ENCODE data around the gene SAMD4A. TPM values are rescaled to one million over a fixed set of nuclear protein-coding genes. Genes with fewer than 3 reads are reported as not detected.

Gene SAMD4A
- total RNA-seq, 4 donors from 2014 or later: 7.9 to 18.7 (median 14.4) TPM

- no peak for TF ChIP-seq POLR2A (IDR thresholded peaks at IDR 0.05)
- TF ChIP-seq, protein P1, sequence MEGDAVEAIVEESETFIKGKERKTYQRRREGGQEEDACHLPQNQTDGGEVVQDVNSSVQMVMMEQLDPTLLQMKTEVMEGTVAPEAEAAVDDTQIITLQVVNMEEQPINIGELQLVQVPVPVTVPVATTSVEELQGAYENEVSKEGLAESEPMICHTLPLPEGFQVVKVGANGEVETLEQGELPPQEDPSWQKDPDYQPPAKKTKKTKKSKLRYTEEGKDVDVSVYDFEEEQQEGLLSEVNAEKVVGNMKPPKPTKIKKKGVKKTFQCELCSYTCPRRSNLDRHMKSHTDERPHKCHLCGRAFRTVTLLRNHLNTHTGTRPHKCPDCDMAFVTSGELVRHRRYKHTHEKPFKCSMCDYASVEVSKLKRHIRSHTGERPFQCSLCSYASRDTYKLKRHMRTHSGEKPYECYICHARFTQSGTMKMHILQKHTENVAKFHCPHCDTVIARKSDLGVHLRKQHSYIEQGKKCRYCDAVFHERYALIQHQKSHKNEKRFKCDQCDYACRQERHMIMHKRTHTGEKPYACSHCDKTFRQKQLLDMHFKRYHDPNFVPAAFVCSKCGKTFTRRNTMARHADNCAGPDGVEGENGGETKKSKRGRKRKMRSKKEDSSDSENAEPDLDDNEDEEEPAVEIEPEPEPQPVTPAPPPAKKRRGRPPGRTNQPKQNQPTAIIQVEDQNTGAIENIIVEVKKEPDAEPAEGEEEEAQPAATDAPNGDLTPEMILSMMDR (IDR thresholded peaks at IDR 0.05): no peak
- H3K4me3 ChIP-seq (ENCODE audit: low read depth, poor library complexity, severe bottlenecking): no peak overlapping the region
- WGBS, 2 donors: 59 to 71% methylated on average over 3 of the region's 3 CpGs
- DNase-seq (ENCODE audit: low spot score in 2 of 2): peak in 1 of 2 donors; percentile 56
- intact Hi-C loops (cut with DNase I; ENCODE audit: low total_unique reads): no loop called here
These were observed 272.8 kb downstream of the SAMD4A start for GRCh38 chr14:54839701-54840119.

GRCh38 chr14:54840336-54840735 is 273.4 kb downstream of the SAMD4A start:
- DNase-seq (ENCODE audit: low spot score in 2 of 2): no peak
- TF ChIP-seq POLR2A (IDR thresholded peaks at IDR 0.05): no peak
- TF ChIP-seq, protein P1 (IDR thresholded peaks at IDR 0.05): no peak
- H3K4me3 ChIP-seq (ENCODE audit: low read depth, poor library complexity, severe bottlenecking): no peak overlapping the region
- intact Hi-C loops (cut with DNase I; ENCODE audit: low total_unique reads): no loop called here
- WGBS, 2 donors: 68 to 71% methylated on average over 3 of the region's 3 CpGs

- 94 to 96% methylated on average over 1 of the region's 1 CpG for WGBS, 2 donors
- intact Hi-C loops (cut with DNase I; ENCODE audit: low total_unique reads): no loop called here
- no peak overlapping the region for H3K4me3 ChIP-seq (ENCODE audit: low read depth, poor library complexity, severe bottlenecking)
- DNase-seq (ENCODE audit: low spot score in 2 of 2): no peak
- TF ChIP-seq POLR2A (IDR thresholded peaks at IDR 0.05): no peak
- TF ChIP-seq, protein P1 (IDR thresholded peaks at IDR 0.05): no peak
These were observed 273.9 kb downstream of the SAMD4A start for GRCh38 chr14:54840798-54841197.

Other genes starting within 250 kb of the SAMD4A start
- gene CDKN3, start 170.1 kb upstream of the SAMD4A start, total RNA-seq: 1 to 10 TPM; 1.3 to 2.9 (median 2.1) TPM
- 10 to 100 TPM; 59.6 to 92.2 (median 75.8) TPM for gene CNIH1, start 125.8 kb upstream of the SAMD4A start, total RNA-seq
- 10 to 100 TPM; 15.9 to 23.0 (median 19.1) TPM for gene GMFB, start 78.1 kb upstream of the SAMD4A start, total RNA-seq
- gene CGRRF1, start 57.2 kb upstream of the SAMD4A start, total RNA-seq: 10 to 100 TPM in 2 of 4 donors, 1 to 10 TPM in 2; 5.7 to 14.0 (median 10.2) TPM

Data from lower leg skin (tissue), 4 donors.